HepG2 (cell line): Measurements from ENCODE around the gene CSMD2. TPM values are rescaled to one million over a fixed set of nuclear protein-coding genes. Genes with fewer than 3 reads are reported as not detected.

Experiments
- ATAC-seq: fragments of 200-7000 bp; cut with Tn5 transposase; 3 replicates; pipeline ENCODE4 v1.9.1; 2020; ENCODE audit warnings: mild to moderate bottlenecking, moderate library complexity
- BruUV-seq: library from RNA; stranded (reverse); fragments of 400-500 nt; replicated peaks from 2 replicates; lab custom pipeline; 2021; lab: Mats Ljungman, UMichigan
- CTCF ChIA-PET: fragments of 300-600 bp; formaldehyde crosslinking; extraction: SDS; loops from one replicate; lab custom pipeline; 2021; ENCODE audit warnings: low total read pairs, inconsistent platforms, low intra/inter-chr PET ratio; lab: Yijun Ruan, JAX
- POLR2A ChIA-PET: fragments of 350-600 bp; sonication (Branson Sonifier 250); formaldehyde crosslinking; loops from one replicate; lab custom pipeline; 2020; ENCODE audit warnings: antibody characterized with exemption, inconsistent platforms; lab: Yijun Ruan, JAX
- DNase-seq: peaks from one replicate; pipeline ENCODE4 v3.0.0-alpha.2; 2015; ENCODE audit warnings: low spot score
- FAIRE-seq: peaks from 3 replicates; lab custom pipeline; 2011; peaks lifted over from hg19 to GRCh38; lab: Jason Lieb, UNC
- H2AFZ ChIP-seq: one replicate; pipeline ENCODE4 v1.6.1; 2011; ENCODE audit warnings: low read length, inconsistent platforms
- H3K27ac ChIP-seq: fragments of 300-600 bp; 3 replicates; pipeline ENCODE4 v1.8.0; 2011; ENCODE audit warnings: mixed run types, mild to moderate bottlenecking, mixed read lengths, low read length, inconsistent platforms; ENCODE audit not compliant: insufficient read depth; ENCODE audit errors: extremely low read length
- H3K27me3 ChIP-seq, 2 experiments: fragments of 200-600 bp in 1 of 2; 2 replicates in 1 of 2; 3 replicates in 1 of 2; pipeline versions ENCODE4 v1.6.0 to v1.8.0; 2011; ENCODE audit warnings: low read length in 2 of 2, mild to moderate bottlenecking in 2 of 2, moderate library complexity in 2 of 2, inconsistent platforms in 1 of 2; ENCODE audit not compliant: insufficient read depth in 2 of 2, control insufficient read depth in 1 of 2
- H3K36me3 ChIP-seq, 2 experiments: fragments of 200-600 bp in 1 of 2; replicated peaks in 1 of 2; 2 replicates in 1 of 2; 3 replicates in 1 of 2; pipeline versions ENCODE4 v1.5.1 to v1.8.0; 2011; ENCODE audit warnings: low read length in 2 of 2, inconsistent platforms in 1 of 2; ENCODE audit not compliant: insufficient read depth in 2 of 2, control insufficient read depth in 1 of 2
- H3K4me1 ChIP-seq: 2 replicates; pipeline ENCODE4 v1.5.1; 2012; ENCODE audit warnings: low read length, inconsistent platforms; ENCODE audit not compliant: insufficient read depth
- H3K4me2 ChIP-seq: 2 replicates; pipeline ENCODE4 v1.6.0; 2011; ENCODE audit warnings: low read depth, low read length, inconsistent platforms
- H3K4me3 ChIP-seq, 3 experiments: fragments of 200-600 bp in 1 of 3; sonication (generic), shearing (Covaris generic) in 1 of 3; replicated peaks in 1 of 3; 2 replicates each; pipeline ENCODE4 v1.5.1; 2011 to 2016; ENCODE audit warnings: low read length in 3 of 3, inconsistent platforms in 2 of 3, low read depth in 2 of 3, mild to moderate bottlenecking in 2 of 3, control low read depth in 1 of 3, mixed read lengths in 1 of 3; ENCODE audit not compliant: insufficient read depth in 1 of 3
- H3K79me2 ChIP-seq: one replicate; pipeline ENCODE4 v1.6.1; 2011; ENCODE audit warnings: low read length, inconsistent platforms; ENCODE audit not compliant: insufficient read depth
- H3K9ac ChIP-seq: 2 replicates; pipeline ENCODE4 v1.6.0; 2011; ENCODE audit warnings: mild to moderate bottlenecking, low read depth, low read length, inconsistent platforms; ENCODE audit not compliant: insufficient read depth
- H3K9me3 ChIP-seq: 2 replicates; pipeline ENCODE4 v1.5.1; 2012; ENCODE audit warnings: mild to moderate bottlenecking, low read length
- H4K20me1 ChIP-seq: 2 replicates; pipeline ENCODE4 v1.6.0; 2011; ENCODE audit warnings: inconsistent platforms, mild to moderate bottlenecking, low read length, moderate library complexity; ENCODE audit not compliant: insufficient read depth
- JUNB ChIP-seq: sonication (generic); formaldehyde crosslinking; IDR thresholded peaks from 2 replicates; pipeline ENCODE4 v1.8.0; 2022; ENCODE audit warnings: missing genetic modification reagents, mild to moderate bottlenecking, borderline replicate concordance
- SYNCRIP ChIP-seq: fragments of 200-400 bp; formaldehyde crosslinking; IDR thresholded peaks from 2 replicates; pipeline ENCODE4 v1.6.1; 2018; ENCODE audit warnings: mild to moderate bottlenecking, low read depth, low read length; ENCODE audit not compliant: insufficient read depth
- TSC22D2 ChIP-seq: sonication (generic); formaldehyde crosslinking; IDR thresholded peaks from 2 replicates; pipeline ENCODE4 v1.5.1; 2020; ENCODE audit warnings: missing genetic modification reagents, mild to moderate bottlenecking, borderline replicate concordance
- ZBTB10 ChIP-seq: sonication (generic); formaldehyde crosslinking; IDR thresholded peaks from 2 replicates; pipeline ENCODE4 v1.4.0; 2020; ENCODE audit warnings: missing genetic modification reagents, borderline replicate concordance
- whole genome bisulfite sequencing: methylation state at CpG from one replicate; pipeline ENCODE4 v1.1.6; 2017; ENCODE audit warnings: low lambda C conversion rate; 5-methylcytosine and 5-hydroxymethylcytosine counted together
- in situ Hi-C: cut with HindIII; loops from 2 replicates; pipeline ENCODE4 v1.10.0; 2017; ENCODE audit warnings: low pct_unique_long_range_greater_than_20kb; ENCODE audit not compliant: extremely low pct_ligation_motif_present
- intact Hi-C: fragments of 100-400 bp; cut with micrococcal nuclease; formaldehyde crosslinking; loops from one replicate; pipeline ENCODE4 v1.10.0; 2022; ENCODE audit not compliant: unreplicated experiment
- polyA plus RNA-seq, 8 experiments: library from polyadenylated mRNA; depleted of rRNA in 3 of 8; stranded (reverse) in 7 of 8; unstranded in 1 of 8; fragments of >200 nt; fragmentation: Illumina TruSeq in 4 of 8; extraction: Trizol in 4 of 8; gene quantifications; 2 replicates each; pipeline versions ENCODE4 v1.2.1 to v1.2.3, GENCODE V29; 2011 to 2016; ENCODE audit warnings: low read depth in 4 of 8, missing spikeins in 1 of 8, mixed read lengths in 1 of 8; ENCODE audit not compliant: insufficient read depth in 1 of 8
- total RNA-seq, 5 experiments: library from RNA; depleted of rRNA; stranded (reverse); fragments of >200 nt; fragmentation: Illumina TruSeq; extraction: Trizol; gene quantifications; 2 replicates each; pipeline ENCODE4 v1.2.3, GENCODE V29; 2016; ENCODE audit warnings: low read depth in 1 of 5
- TF ChIP-seq, protein P1 (sequence below): sonication (generic); formaldehyde crosslinking; IDR thresholded peaks from 2 replicates; pipeline ENCODE4 v1.4.0; 2020; ENCODE audit warnings: missing genetic modification reagents, borderline replicate concordance

Gene CSMD2
- total and polyA plus RNA-seq, 2 of the 13 experiments (the other 11 are each of a cell fraction or from before 2014, with no cell fraction given): not detected

- ChIA-PET CTCF (no interaction called here), POLR2A (no interaction called here)
- no peak for FAIRE-seq
- Histone ChIP-seq H4K20me1 (no peaks in the 10 kb centered on the region), H3K4me1 (no peaks in the 10 kb centered on the region), H3K36me3 (no peaks in the 10 kb centered on the region), H3K9me3 (peaks cover 18% of the 10 kb centered on the region), H3K27ac (no peak overlapping the region), H3K79me2 (no peaks in the 10 kb centered on the region), H2AFZ (no peak overlapping the region), H3K27me3 (no peaks in the 10 kb centered on the region), H3K4me3 (no peak overlapping the region), H3K9ac (no peak overlapping the region), H3K4me2 (no peak overlapping the region)
- WGBS: 3% methylated on average over 3 of the region's 3 CpGs
- in situ Hi-C loops (no loop called here), intact Hi-C loops (no loop called here)
- DNase-seq: no peak
- ATAC-seq: no peak
- no peak for TF ChIP-seq JUNB (CRISPR knock-in tag)
- no TSS peak for BruUV-seq
Observed at GRCh38 chr1:34050709-34051485, 114.1 kb downstream of the CSMD2 start.

GRCh38 chr1:34049994-34050393 is 115.0 kb downstream of the CSMD2 start:
- in situ Hi-C loops: no loop called here
- 0% methylated on average over 1 of the region's 1 CpG for WGBS

More at GRCh38 chr1:34049994-34050393, 115.0 kb downstream of the CSMD2 start:
- FAIRE-seq (no peak), ATAC-seq (no peak), DNase-seq (no peak)
- intact Hi-C loops: no loop called here
- TF ChIP-seq, protein P1, sequence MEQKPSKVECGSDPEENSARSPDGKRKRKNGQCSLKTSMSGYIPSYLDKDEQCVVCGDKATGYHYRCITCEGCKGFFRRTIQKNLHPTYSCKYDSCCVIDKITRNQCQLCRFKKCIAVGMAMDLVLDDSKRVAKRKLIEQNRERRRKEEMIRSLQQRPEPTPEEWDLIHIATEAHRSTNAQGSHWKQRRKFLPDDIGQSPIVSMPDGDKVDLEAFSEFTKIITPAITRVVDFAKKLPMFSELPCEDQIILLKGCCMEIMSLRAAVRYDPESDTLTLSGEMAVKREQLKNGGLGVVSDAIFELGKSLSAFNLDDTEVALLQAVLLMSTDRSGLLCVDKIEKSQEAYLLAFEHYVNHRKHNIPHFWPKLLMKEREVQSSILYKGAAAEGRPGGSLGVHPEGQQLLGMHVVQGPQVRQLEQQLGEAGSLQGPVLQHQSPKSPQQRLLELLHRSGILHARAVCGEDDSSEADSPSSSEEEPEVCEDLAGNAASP (CRISPR knock-in tag): no peak
- TF ChIP-seq ZBTB10 (CRISPR knock-in tag): no peak
- no peak for TF ChIP-seq TSC22D2 (CRISPR knock-in tag)
- no peak for TF ChIP-seq SYNCRIP
- Histone ChIP-seq H3K4me2 (no peak overlapping the region), H3K27me3 (no peaks in the 10 kb centered on the region), H2AFZ (no peak overlapping the region), H3K9me3 (peaks cover 17% of the 10 kb centered on the region), H4K20me1 (no peaks in the 10 kb centered on the region), H3K27ac (no peak overlapping the region), H3K79me2 (no peaks in the 10 kb centered on the region), H3K4me1 (no peaks in the 10 kb centered on the region), H3K36me3 (no peaks in the 10 kb centered on the region), H3K9ac (no peak overlapping the region), H3K4me3 (no peak overlapping the region)
- POLR2A ChIA-PET: no interaction called here
- BruUV-seq: no TSS peak
- CTCF ChIA-PET: no interaction called here
